HG03565 (cell line): ENCODE measurements around the gene CPLX1.

Source experiments
- ATAC-seq: cut with Tn5 transposase; IDR thresholded peaks from one replicate; pipeline ENCODE4 v1.9.1; 2021; ENCODE audit warnings: mild to moderate bottlenecking, moderate library complexity; ENCODE audit not compliant: unreplicated experiment

CPLX1 gene

GRCh38 chr4:825971-826330 lies at the start of gene CPLX1:
Gene CPLX1 (minus strand): TSS chr4:826129. CDS start chr4:824522, 1,607 bp downstream.
- no peak for ATAC-seq

- no peak for ATAC-seq
These were observed 49.3 kb upstream of the CPLX1 start for GRCh38 chr4:874971-875817.

GRCh38 chr4:874056-874455 lies 48.1 kb upstream of the CPLX1 start:
- ATAC-seq: no peak

GRCh38 chr4:872241-872981 lies 46.5 kb upstream of the CPLX1 start:
- ATAC-seq: no peak

- no peak for ATAC-seq
These were observed 45.6 kb upstream of the CPLX1 start for GRCh38 chr4:871484-871883.

GRCh38 chr4:870951-871350 lies 45.0 kb upstream of the CPLX1 start:
- no peak for ATAC-seq

GRCh38 chr4:869776-870175 lies 43.8 kb upstream of the CPLX1 start:
- no peak for ATAC-seq

GRCh38 chr4:868421-868820 lies 42.5 kb upstream of the CPLX1 start:
- ATAC-seq: no peak

- no peak for ATAC-seq
These were observed 41.8 kb upstream of the CPLX1 start for GRCh38 chr4:867526-868250.

- no peak for ATAC-seq
These were observed 40.9 kb upstream of the CPLX1 start for GRCh38 chr4:866761-867390.

GRCh38 chr4:866068-866760 lies 40.3 kb upstream of the CPLX1 start:
- no peak for ATAC-seq

GRCh38 chr4:865572-865971 lies 39.6 kb upstream of the CPLX1 start:
- ATAC-seq: no peak

- no peak for ATAC-seq
These were observed 39.2 kb upstream of the CPLX1 start for GRCh38 chr4:865121-865465.

GRCh38 chr4:864456-865120 lies 38.7 kb upstream of the CPLX1 start:
- ATAC-seq: no peak

GRCh38 chr4:860561-860960 lies 34.6 kb upstream of the CPLX1 start:
- no peak for ATAC-seq

- no peak for ATAC-seq
These were observed 33.6 kb upstream of the CPLX1 start for GRCh38 chr4:859496-859895.

GRCh38 chr4:858831-859451 lies 33.0 kb upstream of the CPLX1 start:
- no peak for ATAC-seq

- no peak for ATAC-seq
These were observed 32.1 kb upstream of the CPLX1 start for GRCh38 chr4:858041-858481.

GRCh38 chr4:857461-857860 lies 31.5 kb upstream of the CPLX1 start:
- no peak for ATAC-seq
